SU-DHL-6 (cell line): ENCODE data around the gene TPO.

Experiments
- CTCF ChIP-seq: fragments of 200-600 bp; sonication (generic); IDR thresholded peaks from one replicate; pipeline ENCODE4 v1.5.1; 2017; ENCODE audit warnings: antibody characterized with exemption, mild to moderate bottlenecking, low read length, moderate library complexity; ENCODE audit not compliant: insufficient read depth, poor library complexity, severe bottlenecking
- EZH2phosphoT487 ChIP-seq: fragments of 200-600 bp; sonication (generic), shearing (Covaris generic); conservative IDR thresholded peaks from 2 replicates; pipeline ENCODE4 v1.6.1; 2018; ENCODE audit warnings: mild to moderate bottlenecking, antibody characterized with exemption, low read length, moderate library complexity, mixed read lengths

GRCh38 chr2:1540481-1540880 lies 127.2 kb downstream of the TPO start:
- TF ChIP-seq CTCF (no peak), EZH2phosphoT487 (no peak)
